Right cardiac atrium (tissue), 5 donors: ENCODE data around the gene CRTC3. TPM values are rescaled to one million over a fixed set of nuclear protein-coding genes. Genes with fewer than 3 reads are reported as not detected.

Experiments used
- ATAC-seq, 2 donors: fragments of 200-7000 bp; cut with Tn5 transposase; one replicate each; pipeline versions ENCODE4 v1.8.0 to v1.9.1; 2020; ENCODE audit warnings: moderate library complexity in 2 of 2, mild to moderate bottlenecking in 1 of 2
- DNase-seq, 3 donors: peaks; one replicate each; pipeline ENCODE4 v3.0.0-alpha.2; 2020
- H3K27ac ChIP-seq: one replicate; pipeline ENCODE4 v1.5.1; 2013; ENCODE audit warnings: mild to moderate bottlenecking, low read length, control low read depth, moderate library complexity
- H3K27me3 ChIP-seq: one replicate; pipeline ENCODE4 v1.6.1; 2013; ENCODE audit not compliant: control insufficient read depth, insufficient read depth
- H3K4me1 ChIP-seq: one replicate; pipeline ENCODE4 v1.6.1; 2013; ENCODE audit warnings: low read length; ENCODE audit not compliant: control insufficient read depth, insufficient read depth
- H3K4me3 ChIP-seq: one replicate; pipeline ENCODE4 v1.5.1; 2013; ENCODE audit warnings: low read length, control low read depth
- H3K9me3 ChIP-seq: one replicate; pipeline ENCODE4 v1.6.1; 2013; ENCODE audit warnings: low read length; ENCODE audit not compliant: control insufficient read depth
- WGBS: extraction: QIAGEN DNeasy Blood & Tissue Kit; methylation state at CpG from one replicate; pipeline ENCODE4 v1.1.7; 2013; 5-methylcytosine and 5-hydroxymethylcytosine counted together
- intact Hi-C, 4 donors: fragments of 100-400 bp; cut with DNase I; formaldehyde crosslinking; loops; one replicate each; pipeline versions ENCODE4 v1.11.0 to v1.14.0; 2022 to 2023
- polyA plus RNA-seq: library from polyadenylated mRNA; stranded (reverse); fragments of 200-250 nt; gene quantifications from one replicate; pipeline ENCODE4 v1.2.3, GENCODE V29; 2013
- total RNA-seq, 4 donors: library from RNA; stranded (reverse); fragmentation: NEBNext Ultra II Directional; extraction: Animal tissue kit (Norgen Biotek cat#: 25700); gene quantifications; one replicate each; pipeline ENCODE4 v1.2.1, GENCODE V29; 2021
- donor health status: healthy with polysubstance abuse.
- donor health status: DM: no; HTN: yes; CAD: no.
- donor health status: DM: no; HTN: no; CAD: no.
- donor health status: DM: no; HTN: yes; CAD: no; lungs with severe emphysema.
- donor health status: DM: yes; HTN: yes; CAD: no.

The CRTC3 gene
- total and polyA plus RNA-seq, 5 donors = 15.1 to 35.5 (median 30.4) TPM

DNA sequence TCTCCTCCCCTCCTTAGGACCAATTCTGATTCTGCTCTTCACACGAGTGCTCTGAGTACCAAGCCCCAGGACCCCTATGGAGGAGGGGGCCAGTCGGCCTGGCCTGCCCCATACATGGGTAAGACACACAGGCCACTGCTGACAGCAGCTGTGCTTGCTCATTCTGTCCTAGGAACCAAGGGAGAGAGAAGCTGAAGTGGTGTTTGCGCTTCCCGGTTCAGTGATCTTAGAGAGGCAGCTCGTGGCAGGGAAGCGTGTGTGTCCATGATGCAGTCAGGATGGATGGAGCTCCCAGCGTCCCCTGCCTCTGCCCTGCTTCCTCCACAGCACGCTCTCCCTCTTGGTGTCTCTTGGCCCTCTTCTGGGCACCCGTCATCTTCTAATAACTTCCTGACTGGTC is 77.6 kb downstream of the CRTC3 start:
- Histone ChIP-seq H3K27me3 (no peaks in the 10 kb centered on the region), H3K4me1 (peaks cover 7% of the 10 kb centered on the region), H3K4me3 (no peak overlapping the region), H3K27ac (no peak overlapping the region), H3K9me3 (no peaks in the 10 kb centered on the region)
- no peak for DNase-seq
- intact Hi-C loops = loop anchor here in 1 of 4 donors (10.0 kb wide), 1 partner anchor 73 kb away; no protein-coding TSS in a partner anchor
- ATAC-seq = no peak
- WGBS = 72% methylated on average over 9 of the region's 9 CpGs

DNA sequence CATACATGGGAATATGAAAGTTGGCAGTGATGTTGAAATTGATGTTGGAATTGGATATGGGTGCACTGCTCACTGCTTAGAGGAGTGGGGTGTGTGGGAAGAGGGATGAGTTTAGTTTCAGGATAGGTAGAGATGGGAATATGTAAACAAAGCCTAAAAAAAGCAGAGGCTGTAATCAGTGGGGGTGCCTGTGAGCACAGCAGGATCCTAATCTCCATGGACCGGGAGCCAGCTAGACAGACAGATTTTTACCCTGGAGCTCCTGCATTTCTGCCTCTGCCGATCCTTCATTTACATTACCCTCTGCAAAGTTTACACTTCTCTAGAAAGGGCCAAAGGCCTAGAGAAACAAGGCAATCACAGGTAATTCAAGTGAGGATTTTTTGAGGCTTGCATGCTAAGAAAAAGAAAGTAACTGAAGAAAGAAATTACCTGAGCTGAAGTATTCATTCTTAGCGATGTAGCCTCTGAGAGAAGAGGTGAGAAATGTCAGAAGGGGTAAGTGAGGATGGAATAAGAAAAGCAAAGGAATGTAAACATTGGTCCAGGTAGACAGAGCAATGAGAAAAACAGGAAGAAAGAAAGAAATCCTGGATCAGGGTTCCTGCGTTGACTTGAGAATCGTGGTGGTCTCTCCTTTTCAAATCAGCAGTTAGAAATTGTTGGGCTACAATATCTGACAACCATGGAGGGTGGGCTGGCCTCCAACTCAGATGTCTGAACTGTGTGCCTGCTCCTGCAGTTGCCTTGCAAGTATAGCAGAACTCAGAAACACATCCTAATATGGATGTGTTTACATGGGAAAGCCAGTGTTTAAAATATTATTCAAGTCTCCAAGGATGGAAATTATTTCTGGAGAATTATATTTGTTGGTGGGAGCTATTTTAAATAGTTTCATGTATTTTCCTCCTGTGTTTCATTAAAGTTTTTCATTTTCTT is 79.8 kb downstream of the CRTC3 start:
- no peak for DNase-seq
- WGBS = 50% methylated on average over 5 of the region's 5 CpGs
- H3K27me3 ChIP-seq = no peaks in the 10 kb centered on the region
- no peaks in the 10 kb centered on the region for H3K9me3 ChIP-seq
- intact Hi-C loops = loop anchor here in 1 of 4 donors (10.0 kb wide), 1 partner anchor 75 kb away; no protein-coding TSS in a partner anchor
- ATAC-seq = peak in 1 of 2 donors; percentile 35
- H3K4me3 ChIP-seq = no peak overlapping the region
- H3K27ac ChIP-seq = no peak overlapping the region
- H3K4me1 ChIP-seq = peaks cover 7% of the 10 kb centered on the region

DNA sequence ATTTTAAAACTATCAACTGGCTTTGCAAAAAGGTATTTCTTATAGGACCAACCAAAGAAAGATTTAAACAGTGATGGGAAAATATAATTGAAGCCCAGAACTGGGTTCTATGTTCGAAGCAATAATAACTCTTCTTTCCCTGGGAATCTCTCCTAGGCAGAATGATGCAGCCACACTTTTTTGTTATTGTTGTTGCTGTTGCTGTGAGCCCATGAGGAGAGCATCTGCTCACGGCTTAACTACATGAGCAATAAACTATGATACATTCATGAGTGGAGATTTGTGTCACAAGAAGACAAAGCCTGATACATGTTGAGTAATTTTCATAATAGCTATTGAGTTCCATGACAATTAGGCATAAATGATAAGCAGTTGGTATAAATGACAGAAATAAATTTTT is 80.5 kb downstream of the CRTC3 start:
- ATAC-seq (peak in 1 of 2 donors; percentile 39), DNase-seq (no peak)
- Histone ChIP-seq H3K9me3 (no peaks in the 10 kb centered on the region), H3K27me3 (no peaks in the 10 kb centered on the region), H3K4me1 (peaks cover 7% of the 10 kb centered on the region), H3K4me3 (no peak overlapping the region), H3K27ac (no peak overlapping the region)
- 50% methylated on average over 2 of the region's 2 CpGs for WGBS
- intact Hi-C loops = no loop called here

DNA sequence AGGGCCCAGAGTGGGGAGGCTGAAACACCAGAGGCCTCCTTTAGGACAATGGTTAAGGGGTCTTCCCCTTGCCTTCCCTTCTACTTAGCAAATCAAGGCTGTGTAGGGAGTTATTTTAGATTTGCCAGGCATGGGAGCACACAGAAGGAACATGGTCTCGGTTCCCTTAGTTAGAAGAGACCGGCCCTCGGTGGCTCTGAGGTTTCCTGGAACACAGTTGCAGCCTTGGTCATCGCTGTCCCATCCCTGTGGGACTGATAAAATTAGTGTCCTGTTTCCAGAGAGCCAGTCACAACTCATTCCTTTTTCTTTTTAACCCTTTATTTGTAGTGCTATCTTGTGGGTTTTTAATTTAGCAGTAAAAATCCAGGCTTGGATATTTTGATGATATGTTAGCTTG is 81.4 kb downstream of the CRTC3 start:
- Histone ChIP-seq H3K27ac (peak overlapping the region; percentile 14), H3K27me3 (no peaks in the 10 kb centered on the region), H3K4me1 (peaks cover 7% of the 10 kb centered on the region), H3K4me3 (no peak overlapping the region), H3K9me3 (no peaks in the 10 kb centered on the region)
- WGBS = 42% methylated on average over 4 of the region's 4 CpGs
- no peak for DNase-seq
- intact Hi-C loops = no loop called here
- peak; percentile 37 to 39 for ATAC-seq

- intact Hi-C loops = no loop called here
- Histone ChIP-seq H3K27ac (no peak overlapping the region), H3K9me3 (no peaks in the 10 kb centered on the region), H3K4me3 (no peak overlapping the region), H3K4me1 (no peaks in the 10 kb centered on the region), H3K27me3 (no peaks in the 10 kb centered on the region)
- 78% methylated on average over 5 of the region's 5 CpGs for WGBS
- DNase-seq (no peak), ATAC-seq (no peak)
Measured at GRCh38 chr15:90617171-90617570, 87.4 kb downstream of the CRTC3 start.

DNA sequence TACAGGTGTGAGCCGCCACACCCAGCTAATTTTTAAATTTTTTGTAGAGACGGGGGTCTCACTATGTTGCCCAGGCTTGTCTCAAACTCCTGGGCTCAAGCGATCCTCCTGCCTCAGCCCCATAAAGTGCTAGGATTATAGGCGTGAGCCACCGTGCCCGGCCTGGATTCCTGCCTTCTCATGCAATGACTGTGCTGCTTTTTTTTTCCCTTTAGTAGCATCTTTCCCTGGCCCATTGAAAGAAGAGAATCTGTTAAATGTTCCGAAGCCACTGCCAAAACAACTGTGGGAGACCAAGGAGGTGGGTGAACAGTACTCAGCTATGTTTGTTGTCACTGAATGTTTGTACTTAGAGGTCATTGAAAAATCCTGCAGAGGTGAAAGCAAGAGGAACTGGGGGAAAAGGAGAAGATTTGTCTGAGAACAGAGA is 88.0 kb downstream of the CRTC3 start:
- Histone ChIP-seq H3K4me3 (no peak overlapping the region), H3K9me3 (no peaks in the 10 kb centered on the region), H3K4me1 (no peaks in the 10 kb centered on the region), H3K27me3 (no peaks in the 10 kb centered on the region), H3K27ac (no peak overlapping the region)
- DNase-seq = no peak
- 79% methylated on average over 7 of the region's 7 CpGs for WGBS
- intact Hi-C loops = no loop called here
- ATAC-seq = peak; percentile 15 to 52

DNA sequence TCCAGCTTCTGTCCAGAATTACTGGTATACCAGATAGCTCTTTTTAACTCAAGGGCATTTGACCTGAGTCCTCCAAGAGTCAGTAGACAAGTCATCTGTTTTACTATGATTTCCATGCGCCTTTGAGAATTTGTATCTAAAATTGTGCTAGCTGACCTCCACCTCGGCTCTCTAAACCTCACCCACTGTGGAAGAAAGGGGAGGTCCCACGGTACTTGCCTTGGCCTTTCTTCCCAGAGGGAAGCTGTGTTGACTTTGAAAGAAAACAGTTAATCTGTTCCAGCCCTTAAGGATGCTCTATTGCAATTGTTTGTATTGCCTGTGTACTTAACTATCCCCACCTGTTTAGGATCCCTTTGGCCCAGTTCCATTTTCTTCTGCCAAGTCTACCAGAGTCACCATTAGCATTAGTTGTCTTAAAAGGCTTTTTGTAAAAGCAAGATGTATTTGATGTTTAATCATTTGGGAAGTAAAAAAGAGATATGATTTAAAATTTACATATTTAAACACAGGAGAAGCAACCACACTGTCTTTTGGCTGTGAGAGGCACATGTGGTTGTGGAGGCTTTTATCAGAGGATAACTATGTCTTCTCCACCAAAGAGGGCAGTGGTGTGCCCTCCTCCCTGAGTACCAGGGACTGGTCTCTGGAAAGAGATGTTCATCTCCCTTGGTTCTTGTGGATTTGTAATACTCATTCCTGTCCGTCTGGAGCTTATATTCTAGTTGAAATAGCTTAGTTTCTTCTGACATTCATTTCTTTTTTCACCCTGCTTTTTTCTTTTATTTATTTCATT is 88.8 kb downstream of the CRTC3 start:
- WGBS = 87% methylated on average over 4 of the region's 4 CpGs
- ATAC-seq (no peak), DNase-seq (no peak)
- Histone ChIP-seq H3K4me3 (no peak overlapping the region), H3K4me1 (no peaks in the 10 kb centered on the region), H3K27me3 (no peaks in the 10 kb centered on the region), H3K9me3 (no peaks in the 10 kb centered on the region), H3K27ac (no peak overlapping the region)
- intact Hi-C loops = no loop called here

DNA sequence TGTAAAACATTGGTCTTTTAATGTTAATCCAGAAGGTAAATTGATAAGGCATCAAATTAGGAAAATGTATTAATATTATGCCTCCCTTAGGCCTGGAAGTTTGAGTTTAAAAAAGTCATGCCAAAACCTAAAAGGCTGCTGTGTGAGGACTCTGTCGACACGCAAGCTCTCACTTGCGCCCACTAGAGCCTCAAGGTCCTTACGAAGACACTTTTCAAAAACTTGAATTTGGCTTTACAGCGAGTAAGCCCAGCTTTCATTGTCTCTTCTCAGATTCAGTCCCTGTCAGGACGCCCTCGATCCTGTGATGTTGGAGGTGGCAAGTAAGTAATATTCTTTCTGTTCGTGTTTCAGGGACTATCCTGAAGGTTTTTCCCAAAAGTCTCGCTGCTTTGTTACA is 89.7 kb downstream of the CRTC3 start:
- Histone ChIP-seq H3K4me3 (no peak overlapping the region), H3K27me3 (no peaks in the 10 kb centered on the region), H3K4me1 (no peaks in the 10 kb centered on the region), H3K9me3 (no peaks in the 10 kb centered on the region), H3K27ac (no peak overlapping the region)
- no peak for ATAC-seq
- DNase-seq = no peak
- 90% methylated on average over 9 of the region's 9 CpGs for WGBS
- intact Hi-C loops = no loop called here

- Histone ChIP-seq H3K9me3 (no peaks in the 10 kb centered on the region), H3K27me3 (no peaks in the 10 kb centered on the region), H3K27ac (no peak overlapping the region), H3K4me1 (no peaks in the 10 kb centered on the region), H3K4me3 (no peak overlapping the region)
- no peak for ATAC-seq
- 78% methylated on average over 5 of the region's 5 CpGs for WGBS
- DNase-seq = no peak
- intact Hi-C loops = no loop called here
Measured at GRCh38 chr15:90619939-90620338, 90.2 kb downstream of the CRTC3 start.

DNA sequence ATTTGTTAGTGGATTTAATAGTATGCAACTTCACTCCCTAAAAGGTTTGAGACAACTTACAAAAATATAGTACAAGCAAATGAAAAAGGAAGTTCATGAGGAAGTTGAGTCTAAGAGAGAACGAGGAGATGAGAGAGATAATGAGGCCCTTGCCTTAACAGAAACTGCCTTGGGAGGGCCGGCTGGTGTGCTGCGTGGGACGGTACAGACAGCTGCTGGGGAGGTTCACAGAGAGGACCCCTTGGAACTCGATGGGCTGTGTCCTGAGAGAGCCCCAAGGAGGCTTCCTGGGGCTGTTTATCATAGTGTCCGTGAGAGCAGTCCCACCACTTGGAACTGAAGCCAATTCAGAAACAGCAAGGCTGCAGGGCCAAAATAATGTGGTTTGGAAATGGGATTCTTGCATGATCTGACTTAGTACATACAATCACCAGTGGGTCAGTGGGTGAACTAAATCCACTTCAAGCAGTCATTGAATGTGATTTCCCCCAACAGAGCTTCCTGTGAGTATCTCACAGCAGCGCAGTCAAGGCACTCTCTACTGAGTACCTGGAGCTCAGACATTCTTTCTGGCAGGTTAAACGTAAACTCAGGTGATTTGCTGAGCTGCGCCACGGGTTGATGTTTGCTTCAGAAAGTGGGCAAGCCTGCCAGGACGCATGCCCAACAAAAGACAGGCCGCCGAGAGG is 90.8 kb downstream of the CRTC3 start:
- Histone ChIP-seq H3K27ac (no peak overlapping the region), H3K4me1 (no peaks in the 10 kb centered on the region), H3K27me3 (no peaks in the 10 kb centered on the region), H3K9me3 (no peaks in the 10 kb centered on the region), H3K4me3 (no peak overlapping the region)
- DNase-seq = peak in 1 of 3 donors; percentile 55
- WGBS = 63% methylated on average over 13 of the region's 13 CpGs
- ATAC-seq = peak in 1 of 2 donors; percentile 14
- intact Hi-C loops = no loop called here
